Activated CD4-positive, alpha-beta T cell treated with anti-CD3 and anti-CD28 coated beads for 24 hours (primary cell): ENCODE measurements around the gene HEPACAM2.

Source experiments
- DNase-seq, 2 donors: peaks; one replicate each; pipeline ENCODE4 v3.0.0-alpha.2; 2020; ENCODE audit warnings: low read depth in 2 of 2

Gene HEPACAM2

DNA sequence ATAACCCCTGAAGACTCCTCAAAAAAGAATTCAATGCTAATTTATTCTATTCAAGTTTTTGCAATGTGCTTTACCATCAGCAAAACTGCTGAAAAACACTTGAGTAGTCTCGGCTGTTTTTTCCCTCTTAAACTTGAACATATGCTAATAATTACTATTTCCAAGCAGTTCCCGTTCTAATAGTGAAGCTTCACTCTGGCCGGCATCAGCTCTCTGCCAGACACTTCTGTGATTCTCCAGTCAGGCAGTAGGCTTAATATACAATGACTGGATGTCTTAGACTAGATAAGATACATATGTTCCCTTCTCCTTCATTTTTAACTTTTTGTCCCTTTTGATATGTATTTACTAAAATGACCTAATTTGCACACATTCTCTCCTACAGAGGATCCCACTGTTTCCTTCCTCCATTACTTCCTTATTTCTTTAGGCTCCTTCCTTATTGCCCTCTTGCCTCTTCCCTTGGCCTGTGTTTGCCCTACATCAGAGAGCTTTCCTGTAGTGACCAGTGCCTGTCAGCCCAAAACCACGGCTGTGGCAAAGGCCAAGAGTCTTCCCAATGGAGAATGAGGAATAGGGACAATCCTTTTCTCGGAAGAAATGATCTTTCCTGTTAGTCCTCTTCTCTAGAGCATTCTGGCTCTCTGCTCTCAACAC is 23.5 kb downstream of the HEPACAM2 start:
- no peak for DNase-seq

DNA sequence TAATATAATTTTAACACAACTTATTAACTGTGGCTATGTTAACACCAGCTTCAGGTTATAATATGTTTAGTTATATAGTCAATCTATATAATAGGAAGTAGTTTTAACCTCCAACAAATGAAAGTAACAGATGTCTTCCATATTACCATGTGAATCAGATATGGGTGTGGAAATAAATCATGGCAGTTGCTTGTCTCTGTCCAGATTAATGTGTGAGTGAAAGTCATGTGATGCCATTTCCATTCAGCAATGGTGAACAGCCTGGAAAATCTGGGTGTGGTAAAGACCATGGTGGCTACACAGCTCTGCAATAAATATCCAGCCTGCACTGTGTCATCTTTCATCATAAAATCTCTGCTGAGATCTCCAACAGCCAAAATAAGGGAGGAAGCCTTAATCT is 27.8 kb downstream of the HEPACAM2 start:
- DNase-seq = no peak

GRCh38 chr7:93196336-93196735 is 29.9 kb downstream of the HEPACAM2 start:
- no peak for DNase-seq

DNA sequence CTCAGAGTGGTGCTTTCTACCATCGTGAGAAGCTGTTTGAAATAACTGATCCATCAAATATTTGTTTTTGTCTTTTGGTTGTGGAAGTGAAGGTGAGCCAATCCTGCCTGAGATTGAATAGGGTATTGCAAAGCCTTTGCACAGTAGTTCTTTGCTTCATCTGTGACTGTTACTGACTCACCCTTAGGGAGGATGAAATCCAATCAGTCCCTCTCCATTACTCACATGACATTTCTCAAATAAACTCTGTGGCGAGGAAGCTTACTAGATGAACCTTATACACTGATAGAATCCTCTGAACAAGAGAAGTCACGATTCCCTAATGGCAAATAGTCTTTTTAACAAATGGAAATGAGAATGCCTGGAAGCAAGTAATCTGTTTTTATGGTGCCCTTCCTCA is 31.9 kb downstream of the HEPACAM2 start:
- DNase-seq = no peak

DNA sequence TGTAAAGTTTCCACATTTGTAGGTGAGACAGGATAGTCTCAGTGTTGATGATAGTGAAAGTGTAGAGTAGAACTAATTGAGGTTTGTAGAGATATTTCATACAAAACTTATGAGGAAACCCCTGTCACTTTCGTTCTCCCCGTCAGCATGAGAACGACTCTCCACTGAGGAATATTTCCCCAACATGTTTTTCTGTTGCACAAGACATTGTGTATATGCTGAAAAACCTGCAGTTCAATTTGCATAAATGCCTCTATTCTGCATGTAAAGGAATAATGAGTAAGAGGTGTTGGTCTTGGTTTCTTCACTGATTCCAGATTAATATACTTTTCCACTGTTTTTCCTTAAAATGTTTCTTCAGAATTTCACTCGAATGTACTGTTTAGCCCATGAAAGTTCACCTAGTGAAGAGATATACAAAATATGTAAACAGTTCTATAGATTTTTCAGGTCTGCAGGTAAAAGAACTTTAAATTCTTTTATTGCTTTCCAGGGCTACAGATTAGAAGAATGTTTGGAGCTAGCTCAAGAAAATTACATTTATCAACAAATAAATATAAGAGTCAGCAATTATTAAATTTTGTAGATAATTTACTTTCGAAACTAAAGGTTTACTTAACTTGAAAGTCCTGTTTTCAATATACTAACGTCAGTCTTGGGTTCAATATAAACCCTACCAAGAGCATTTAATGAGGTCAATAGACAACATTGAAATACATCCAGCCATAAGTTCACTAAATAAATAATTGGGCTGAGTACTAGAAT is 37.2 kb downstream of the HEPACAM2 start:
- DNase-seq = no peak

DNA sequence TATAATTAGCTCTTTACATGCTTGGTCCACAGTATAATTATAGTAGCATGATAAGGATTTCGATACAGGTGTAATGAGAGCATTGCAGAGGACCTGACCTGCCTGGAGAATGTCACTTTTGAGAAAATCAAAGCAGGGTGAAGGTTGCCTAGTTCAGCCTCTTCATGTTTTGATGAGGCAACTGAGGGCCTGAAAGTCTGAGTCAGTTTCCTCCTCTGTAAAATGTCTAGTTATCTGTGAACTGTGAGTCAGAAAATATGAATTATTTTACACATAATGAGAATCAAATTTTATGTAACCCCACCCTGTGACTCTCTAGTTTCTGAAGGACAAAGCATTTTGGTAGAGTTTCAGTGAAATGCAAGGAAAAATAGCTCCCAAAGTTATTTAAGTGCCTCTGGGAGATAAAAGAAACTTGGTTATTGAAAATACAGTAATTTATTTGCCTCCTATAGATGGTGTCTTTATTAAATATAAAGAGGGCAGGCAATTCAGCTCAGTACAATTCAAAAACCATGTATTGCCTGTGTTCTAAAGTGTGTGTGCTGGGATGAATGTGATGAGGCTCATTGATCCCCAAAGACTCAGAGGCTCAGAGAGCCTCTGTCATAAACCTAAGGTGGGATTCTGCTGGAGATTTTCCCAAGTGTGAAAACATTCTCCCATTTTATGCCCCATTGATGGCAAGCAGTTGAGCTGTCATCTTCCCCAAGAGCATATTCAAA is 40.8 kb downstream of the HEPACAM2 start:
- no peak for DNase-seq

DNA sequence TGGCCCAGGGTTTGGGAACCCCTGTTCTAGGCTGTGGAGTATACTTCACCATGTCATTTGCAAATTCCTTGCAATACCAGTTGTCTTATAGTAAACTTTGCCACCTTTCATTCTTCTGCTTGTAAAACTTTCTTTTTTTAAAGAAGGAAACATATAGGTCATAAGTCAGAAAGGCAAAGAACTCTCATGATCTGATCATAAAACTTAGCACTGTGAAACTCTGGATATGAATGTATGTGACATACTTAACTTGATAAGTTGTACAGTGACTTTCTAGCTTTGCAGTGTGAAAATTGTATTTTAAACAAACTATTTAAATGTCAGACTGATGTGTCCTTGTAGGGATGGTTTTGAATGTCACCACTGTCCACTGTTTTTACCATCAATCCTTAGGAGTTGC is 47.1 kb downstream of the HEPACAM2 start:
- no peak for DNase-seq

- DNase-seq = no peak
Measured at GRCh38 chr7:93178213-93178612, 48.1 kb downstream of the HEPACAM2 start.

DNA sequence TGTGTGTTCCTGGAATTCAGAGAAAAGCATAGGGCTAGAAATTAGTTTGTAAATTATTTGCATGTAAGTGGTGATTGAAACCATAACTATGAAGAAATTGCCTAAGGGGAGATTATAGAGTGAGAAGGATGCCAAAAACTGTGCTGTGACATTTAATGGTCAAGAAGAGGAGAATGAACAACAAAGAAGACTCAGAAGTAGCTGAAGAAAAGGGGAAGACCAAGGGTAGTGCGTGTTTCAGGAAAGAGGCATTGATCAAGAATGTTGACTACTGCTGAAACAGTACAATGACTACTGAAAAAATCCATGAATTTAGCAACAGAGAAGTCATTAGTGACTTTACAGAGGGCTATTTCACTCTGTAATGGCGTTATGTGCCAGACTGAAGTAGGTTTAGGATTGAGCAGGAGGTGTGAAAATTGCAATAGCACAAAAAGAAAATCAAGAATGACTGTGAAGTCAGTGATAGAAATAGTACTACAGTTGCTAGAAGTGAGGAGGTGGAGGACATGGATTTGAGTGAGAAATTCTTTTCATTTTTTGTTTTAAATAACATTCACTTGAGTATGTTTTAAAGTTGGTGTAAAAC is 49.2 kb downstream of the HEPACAM2 start:
- DNase-seq = no peak

- DNase-seq = no peak
Measured at GRCh38 chr7:93175219-93175618, 51.0 kb downstream of the HEPACAM2 start.

DNA sequence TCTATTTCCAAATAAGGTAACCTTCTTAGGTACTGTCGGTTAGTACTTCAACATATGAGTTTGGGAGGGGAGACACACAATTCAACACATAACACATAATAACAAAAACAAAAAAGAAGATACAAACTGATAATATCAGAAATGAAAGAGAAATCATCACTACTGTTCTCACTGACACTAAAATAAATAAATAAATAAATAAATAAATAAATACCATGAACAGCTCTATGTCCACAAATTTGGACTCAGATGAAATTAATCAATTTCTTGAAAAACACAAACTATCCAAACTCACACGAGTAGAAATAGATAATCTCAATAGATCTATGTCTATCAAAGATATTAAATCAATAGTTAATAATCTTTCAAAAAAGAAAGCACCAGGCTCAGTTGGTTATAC is 53.6 kb downstream of the HEPACAM2 start:
- no peak for DNase-seq

- DNase-seq = no peak
Measured at GRCh38 chr7:93171606-93172226, 54.6 kb downstream of the HEPACAM2 start.

DNA sequence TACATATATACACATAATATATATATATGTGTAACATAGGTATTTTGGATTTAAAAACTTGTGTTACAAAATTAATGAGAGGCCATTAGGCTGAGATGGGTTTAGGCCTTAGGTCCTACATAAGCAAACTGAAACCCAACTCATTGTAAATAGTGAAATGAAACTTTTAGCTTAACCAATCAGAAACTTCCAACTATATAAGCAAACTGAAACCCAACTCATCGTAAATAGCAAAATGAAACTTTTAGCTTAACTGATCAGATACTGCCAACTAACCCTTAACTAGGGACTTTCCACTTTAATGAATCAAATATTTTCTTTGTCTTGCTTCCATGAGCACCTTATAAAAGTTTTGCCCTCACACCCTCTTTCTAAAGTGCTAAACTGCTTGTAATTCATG is 60.8 kb downstream of the HEPACAM2 start:
- DNase-seq = no peak

- no peak for DNase-seq
Measured at GRCh38 chr7:93164766-93165165, 61.5 kb downstream of the HEPACAM2 start.

- DNase-seq = no peak
Measured at GRCh38 chr7:93161181-93161762, 65.0 kb downstream of the HEPACAM2 start.

DNA sequence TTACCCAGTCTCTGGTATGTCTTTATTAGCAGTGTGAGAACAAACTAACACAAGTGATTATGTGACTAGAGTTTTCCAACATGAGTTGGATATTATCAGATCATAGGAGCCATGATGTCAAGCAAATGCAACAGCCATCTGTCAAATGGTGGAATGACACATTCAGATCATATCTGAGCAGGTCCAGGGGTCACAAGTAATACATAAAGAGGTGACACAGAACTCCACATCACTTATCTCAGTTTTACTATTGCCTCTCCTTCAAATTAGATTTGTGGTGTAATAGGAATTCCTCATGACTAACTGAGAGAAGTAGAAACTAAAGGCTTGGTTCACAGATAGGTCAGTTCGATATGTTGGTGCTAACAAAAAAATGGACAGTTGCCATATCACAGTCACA is 65.9 kb downstream of the HEPACAM2 start:
- DNase-seq = no peak

DNA sequence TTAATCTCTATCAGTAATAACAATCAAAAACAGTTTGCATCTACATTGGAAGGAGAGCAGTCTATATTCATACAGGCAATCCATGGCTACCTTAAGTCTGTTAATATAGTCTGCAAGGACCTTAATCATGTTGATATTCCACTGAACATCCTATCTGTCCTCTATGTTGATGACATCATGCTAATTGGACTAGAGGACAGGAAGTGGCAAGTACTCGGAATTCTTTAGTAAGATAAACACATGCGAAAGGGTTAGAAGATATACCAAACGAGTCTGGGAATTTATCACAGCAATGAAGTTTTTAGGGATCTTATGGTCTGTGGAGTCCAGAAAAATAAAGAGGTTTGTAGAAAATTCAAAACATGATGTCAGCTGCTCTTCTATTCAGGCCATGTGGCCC is 66.8 kb downstream of the HEPACAM2 start:
- no peak for DNase-seq

- DNase-seq = no peak
Measured at GRCh38 chr7:93156884-93157283, 69.4 kb downstream of the HEPACAM2 start.

- no peak for DNase-seq
Measured at GRCh38 chr7:93150200-93150835, 76.0 kb downstream of the HEPACAM2 start.

GRCh38 chr7:93148727-93149126 is 77.5 kb downstream of the HEPACAM2 start:
- DNase-seq = no peak

DNA sequence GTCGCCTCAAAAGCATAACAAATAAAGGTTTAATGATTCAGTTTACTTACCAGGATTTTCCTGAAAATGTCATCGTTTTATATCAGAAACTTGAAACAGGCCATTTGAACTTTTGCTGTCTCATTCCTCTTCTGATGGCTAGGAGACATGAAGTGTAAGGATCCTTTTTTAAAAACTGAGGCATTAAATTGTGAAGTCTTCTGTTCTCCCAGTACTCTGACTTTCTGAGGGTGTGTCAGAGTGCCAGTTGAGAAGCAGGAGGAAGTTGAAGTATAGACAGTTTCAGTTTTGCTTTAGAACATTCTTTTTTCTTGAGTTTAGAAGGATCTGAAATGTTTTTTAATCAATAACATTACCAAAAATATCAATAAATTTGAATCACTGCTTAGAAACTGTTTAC is 78.1 kb downstream of the HEPACAM2 start, which contains the start of gene SAMD9L:
Gene SAMD9L (minus strand): TSS at position 242 of the 400 bp plus-strand sequence. CDS start 12,414 bp downstream, outside the sequence.
- no peak for DNase-seq
